Spleen (tissue), 11 donors: Measurements from ENCODE around the gene ST6GAL2. TPM values are rescaled to one million over a fixed set of nuclear protein-coding genes. Genes with fewer than 3 reads are reported as not detected.

Experiments
- DNase-seq: peaks from one replicate; pipeline ENCODE4 v3.0.0-alpha.2; 2020
- H3K27ac ChIP-seq, 8 donors: fragments of 200-600 bp; sonication (generic) in 7 of 8; 1 replicate in 4 of 8; 2 replicates in 4 of 8; pipeline versions ENCODE4 v1.5.0 to v1.8.0; 2016 to 2021; ENCODE audit warnings: inconsistent platforms in 4 of 8, mild to moderate bottlenecking in 4 of 8, moderate library complexity in 1 of 8
- H3K27me3 ChIP-seq, 7 donors: fragments of 200-600 bp; sonication (generic) in 6 of 7; replicated peaks in 1 of 7; 1 replicate in 4 of 7; 2 replicates in 3 of 7; pipeline versions ENCODE4 v1.5.0 to v1.8.0; 2016 to 2021; ENCODE audit warnings: inconsistent platforms in 3 of 7, mild to moderate bottlenecking in 1 of 7
- H3K36me3 ChIP-seq, 6 donors: fragments of 200-600 bp; sonication (generic) in 5 of 6; 1 replicate in 4 of 6; 2 replicates in 2 of 6; pipeline versions ENCODE4 v1.5.0 to v1.8.0; 2016 to 2021; ENCODE audit warnings: inconsistent platforms in 2 of 6
- H3K4me1 ChIP-seq, 6 donors: fragments of 200-600 bp; sonication (generic) in 5 of 6; 1 replicate in 3 of 6; 2 replicates in 3 of 6; pipeline versions ENCODE4 v1.5.0 to v1.8.0; 2016 to 2021; ENCODE audit warnings: inconsistent platforms in 3 of 6
- H3K4me3 ChIP-seq, 8 donors: fragments of 200-600 bp; sonication (generic) in 7 of 8; 1 replicate in 4 of 8; 2 replicates in 4 of 8; pipeline versions ENCODE4 v1.5.0 to v1.8.0; 2016 to 2021; ENCODE audit warnings: inconsistent platforms in 4 of 8, mild to moderate bottlenecking in 4 of 8, moderate library complexity in 2 of 8
- H3K9me3 ChIP-seq, 8 donors: fragments of 200-600 bp; sonication (generic) in 7 of 8; 1 replicate in 4 of 8; 2 replicates in 4 of 8; pipeline versions ENCODE4 v1.5.0 to v1.8.0; 2016 to 2021; ENCODE audit warnings: inconsistent platforms in 4 of 8
- CTCF ChIP-seq, 11 experiments: fragments of 200-600 bp in 7 of 11; fragments of 450-650 bp in 4 of 11; sonication (generic) in 4 of 11; IDR thresholded peaks in 8 of 11; conservative IDR thresholded peaks in 3 of 11; 1 replicate in 7 of 11; 2 replicates in 4 of 11; pipeline versions ENCODE4 v1.4.0 to v1.8.0; 2016 to 2021; ENCODE audit warnings: antibody characterized with exemption in 11 of 11, inconsistent platforms in 4 of 11, mild to moderate bottlenecking in 1 of 11
- POLR2A ChIP-seq, 3 donors: fragments of 450-650 bp; IDR thresholded peaks; one replicate each; pipeline ENCODE4 v1.5.1; 2017; ENCODE audit warnings: antibody characterized with exemption in 3 of 3, mild to moderate bottlenecking in 1 of 3
- POLR2AphosphoS5 ChIP-seq, 3 donors: sonication (generic); formaldehyde crosslinking; IDR thresholded peaks; one replicate each; pipeline ENCODE4 v1.5.1; 2017; ENCODE audit warnings: antibody characterized with exemption in 3 of 3
- WGBS, 5 donors: extraction: QIAGEN DNeasy Blood & Tissue Kit in 3 of 5; methylation state at CpG; one replicate each; pipeline versions ENCODE4 v1.1.5 to v1.1.7; 2013 to 2018; 5-methylcytosine and 5-hydroxymethylcytosine counted together
- intact Hi-C: fragments of 100-400 bp; cut with DNase I; formaldehyde crosslinking; loops from one replicate; pipeline ENCODE4 v1.15.0; 2023; ENCODE audit warnings: low total_unique reads
- polyA plus RNA-seq, 3 donors: library from polyadenylated mRNA; stranded (reverse); fragments of 200-250 nt; gene quantifications; one replicate each; pipeline ENCODE4 v1.2.1, GENCODE V29; 2013
- total RNA-seq, 7 donors: library from RNA; depleted of rRNA in 3 of 7; stranded (reverse); fragments of >200 nt in 3 of 7; fragmentation: NEBNext Ultra II Directional in 4 of 7; extraction: Animal tissue kit (Norgen Biotek cat#: 25700) in 4 of 7; gene quantifications; one replicate each; pipeline versions ENCODE4 v1.1.0 to v1.2.1, GENCODE V29; 2016 to 2021
- donor health status: healthy with polysubstance abuse.
- donor health status: DM: no; HTN: no; CAD: no; lungs with moderate emphysema.
- donor health status: DM: no; HTN: no; CAD: no.
- donor health status: Bipolar disorder and iron deficiency.
- donor health status: healthy.
- donor health status: DM: no; HTN: no; CAD: no.
- donor health status: DM: yes; HTN: yes; CAD: no.

Gene ST6GAL2
- total and polyA plus RNA-seq, 10 donors: under 0.01 to 0.13 (median 0.03) TPM; not detected in 5

DNA sequence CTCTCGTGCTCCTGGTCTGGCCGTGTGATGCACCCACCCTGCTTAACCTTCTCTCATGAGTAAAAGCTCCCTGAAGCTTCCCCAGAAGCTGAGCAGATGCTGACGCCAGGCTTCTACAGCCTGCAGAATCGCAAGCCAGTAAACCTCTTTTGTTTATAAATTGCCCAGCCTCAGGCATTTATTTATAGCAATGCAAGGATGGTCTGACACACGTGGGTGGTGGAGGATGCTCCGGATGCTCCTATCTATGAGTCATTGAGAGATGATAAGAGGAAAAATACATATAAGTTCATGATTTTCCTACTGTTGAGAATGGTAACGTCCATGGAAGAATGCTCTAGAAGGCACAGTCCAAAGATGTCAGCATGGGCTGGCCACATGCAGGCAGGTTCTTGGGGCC is 8.6 kb upstream of the ST6GAL2 start:
- no peaks in the 10 kb centered on the region for H3K27me3 ChIP-seq
- H3K27ac ChIP-seq: no peak overlapping the region
- intact Hi-C loops: no loop called here
- TF ChIP-seq POLR2A (IDR thresholded peaks at IDR 0.05) (no peak), POLR2AphosphoS5 (IDR thresholded peaks at IDR 0.05) (no peak), CTCF (IDR thresholded peaks at IDR 0.05 in 8 of 11, conservative IDR thresholded peaks at IDR 0.05 in 3 of 11) (no peak)
- H3K36me3 ChIP-seq: no peaks in the 10 kb centered on the region
- WGBS, 5 donors: 79 to 88% (median 87%) methylated on average over 7 of the region's 7 CpGs
- H3K4me1 ChIP-seq: no peaks in the 10 kb centered on the region
- no peak overlapping the region for H3K4me3 ChIP-seq
- DNase-seq: no peak
- no peaks in the 10 kb centered on the region for H3K9me3 ChIP-seq

DNA sequence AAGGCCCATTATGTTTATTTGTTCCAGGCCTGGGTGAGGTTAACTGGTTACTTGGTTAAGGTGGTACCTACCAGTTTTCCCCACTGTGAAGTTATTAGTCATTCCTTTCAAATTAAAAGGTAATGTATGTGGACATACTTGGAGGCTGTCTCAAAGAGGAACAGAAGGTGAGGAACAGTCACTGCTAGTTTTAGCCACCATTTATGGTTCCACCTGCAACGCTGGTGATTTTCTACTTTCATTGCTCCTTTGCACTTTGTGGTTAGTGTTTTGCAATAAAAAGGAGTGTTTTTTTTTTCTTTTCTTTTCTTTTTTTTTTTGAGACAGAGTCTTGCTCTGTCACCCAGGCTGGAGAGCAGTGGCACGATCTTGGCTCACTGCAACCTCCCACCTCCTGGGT is 6.1 kb upstream of the ST6GAL2 start:
- Histone ChIP-seq H3K9me3 (no peaks in the 10 kb centered on the region), H3K4me3 (no peak overlapping the region), H3K36me3 (no peaks in the 10 kb centered on the region), H3K4me1 (peaks cover 0 to 3% (median under 1%) of the 10 kb centered on the region in 6 donors), H3K27ac (no peak overlapping the region), H3K27me3 (peaks cover 0 to 16% (median 10%) of the 10 kb centered on the region in 7 donors)
- TF ChIP-seq POLR2AphosphoS5 (IDR thresholded peaks at IDR 0.05): no peak
- TF ChIP-seq CTCF (IDR thresholded peaks at IDR 0.05 in 8 of 11, conservative IDR thresholded peaks at IDR 0.05 in 3 of 11): no peak
- TF ChIP-seq POLR2A (IDR thresholded peaks at IDR 0.05): no peak
- 26 to 35% (median 28%) methylated on average over 2 of the region's 2 CpGs for WGBS, 5 donors
- intact Hi-C loops: no loop called here
- DNase-seq: no peak

GRCh38 chr2:106890606-106891005 is 4.6 kb upstream of the ST6GAL2 start:
- no peak overlapping the region for H3K27ac ChIP-seq
- H3K9me3 ChIP-seq: no peaks in the 10 kb centered on the region
- H3K4me3 ChIP-seq: no peak overlapping the region
- intact Hi-C loops: no loop called here
- WGBS, 5 donors: 2 to 6% (median 5%) methylated on average over 5 of the region's 5 CpGs
- H3K4me1 ChIP-seq: peaks cover 0 to 18% (median 10%) of the 10 kb centered on the region in 6 donors
- TF ChIP-seq POLR2AphosphoS5 (IDR thresholded peaks at IDR 0.05) (no peak), CTCF (IDR thresholded peaks at IDR 0.05 in 8 of 11, conservative IDR thresholded peaks at IDR 0.05 in 3 of 11) (no peak), POLR2A (IDR thresholded peaks at IDR 0.05) (no peak)
- no peak for DNase-seq
- H3K27me3 ChIP-seq: peaks cover 0 to 31% (median 24%) of the 10 kb centered on the region in 7 donors
- H3K36me3 ChIP-seq: no peaks in the 10 kb centered on the region

DNA sequence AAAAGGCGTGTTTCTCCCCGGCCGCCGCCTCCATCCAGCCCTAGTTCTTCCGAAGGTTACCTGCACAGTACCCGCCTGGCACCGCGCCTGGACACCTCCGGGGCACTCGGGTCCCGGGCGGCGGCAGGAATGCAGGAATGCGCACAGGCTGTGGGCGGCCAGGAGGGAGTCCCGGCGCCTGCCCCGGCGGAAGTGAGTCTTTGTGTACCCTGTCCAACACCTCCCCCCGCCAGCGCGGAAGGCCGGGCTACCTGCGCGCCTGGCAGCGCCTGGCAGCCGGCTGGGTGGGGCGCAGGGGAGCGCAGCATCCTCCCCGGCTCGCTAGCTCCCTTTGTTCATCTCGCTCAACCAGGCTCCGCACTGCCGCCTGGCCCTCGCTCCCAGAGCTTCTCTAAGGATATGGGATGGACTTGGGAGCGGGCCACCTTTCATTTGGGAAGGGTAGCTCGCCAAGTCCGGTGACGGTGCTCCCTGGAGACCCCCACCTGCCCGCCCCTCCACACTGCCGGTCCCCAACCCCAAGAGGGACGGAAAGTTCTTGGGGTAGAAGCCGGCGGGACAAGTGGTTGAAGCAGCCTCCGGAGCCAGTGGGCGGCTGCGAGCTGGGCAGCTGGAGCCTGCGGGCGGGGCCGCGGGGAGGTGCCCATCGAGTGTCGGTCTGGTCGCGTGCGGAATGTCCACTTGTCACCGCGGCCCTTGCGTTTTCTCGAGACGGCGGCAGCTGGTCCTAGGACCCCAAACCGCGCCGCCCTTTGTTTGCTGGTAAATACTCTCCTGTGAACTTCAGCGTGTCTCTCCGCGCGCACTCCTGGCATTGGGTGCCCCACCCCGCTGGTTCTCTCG is 1.2 kb upstream of the ST6GAL2 start:
- H3K9me3 ChIP-seq: no peaks in the 10 kb centered on the region
- H3K36me3 ChIP-seq: no peaks in the 10 kb centered on the region
- no peak overlapping the region for H3K27ac ChIP-seq
- H3K4me1 ChIP-seq: peaks cover 0 to 19% (median 10%) of the 10 kb centered on the region in 6 donors
- WGBS, 5 donors: 2 to 7% (median 4%) methylated on average over 30 to 71 of the region's 71 CpGs
- peak overlapping the region in 7 of 8 donors; percentile 4 to 52 (median 23) for H3K4me3 ChIP-seq
- peaks cover 0 to 61% (median 36%) of the 10 kb centered on the region in 7 donors for H3K27me3 ChIP-seq
- intact Hi-C loops: no loop called here
- no peak for TF ChIP-seq CTCF (IDR thresholded peaks at IDR 0.05 in 8 of 11, conservative IDR thresholded peaks at IDR 0.05 in 3 of 11)
- TF ChIP-seq POLR2A (IDR thresholded peaks at IDR 0.05): no peak
- TF ChIP-seq POLR2AphosphoS5 (IDR thresholded peaks at IDR 0.05): no peak
- DNase-seq: no peak
